Lower leg skin (tissue), 4 donors: ENCODE data around the gene MYH4. TPM values are rescaled to one million over a fixed set of nuclear protein-coding genes. Genes with fewer than 3 reads are reported as not detected.
A peak's percentile ranks its signal among the peaks of the same experiment; 100 is the strongest.

ENCODE experiments used
- DNase-seq, 2 donors: peaks; one replicate each; pipeline ENCODE4 v3.0.0-alpha.2; 2019; ENCODE audit warnings: low spot score in 2 of 2
- H3K4me3 ChIP-seq: fragments of 200-600 bp; sonication (generic); 2 replicates; pipeline ENCODE4 v1.5.1; 2017; ENCODE audit warnings: mild to moderate bottlenecking, low read depth; ENCODE audit not compliant: poor library complexity, severe bottlenecking
- POLR2A ChIP-seq, 2 donors: fragments of 450-650 bp; IDR thresholded peaks; one replicate each; pipeline ENCODE4 v1.6.1; 2016 to 2017; ENCODE audit warnings: antibody characterized with exemption in 2 of 2, mild to moderate bottlenecking in 1 of 2, moderate library complexity in 1 of 2
- whole genome bisulfite sequencing, 2 donors: methylation state at CpG; one replicate each; pipeline ENCODE4 v1.1.5; 2018; 5-methylcytosine and 5-hydroxymethylcytosine counted together
- intact Hi-C: fragments of 100-400 bp; cut with DNase I; formaldehyde crosslinking; loops from one replicate; pipeline ENCODE4 v1.15.0; 2023; ENCODE audit warnings: low total_unique reads
- total RNA-seq, 4 donors: library from RNA; depleted of rRNA; stranded (reverse); fragments of >200 nt; gene quantifications; one replicate each; pipeline ENCODE4 v1.1.0, GENCODE V29; 2016
- TF ChIP-seq, protein P1 (sequence below), 3 donors: fragments of 450-650 bp; IDR thresholded peaks; one replicate each; pipeline ENCODE4 v1.5.1; 2016; ENCODE audit warnings: antibody characterized with exemption in 3 of 3, mild to moderate bottlenecking in 3 of 3, moderate library complexity in 2 of 3

The MYH4 gene
- total RNA-seq, 4 donors from 2014 or later = not detected

DNA sequence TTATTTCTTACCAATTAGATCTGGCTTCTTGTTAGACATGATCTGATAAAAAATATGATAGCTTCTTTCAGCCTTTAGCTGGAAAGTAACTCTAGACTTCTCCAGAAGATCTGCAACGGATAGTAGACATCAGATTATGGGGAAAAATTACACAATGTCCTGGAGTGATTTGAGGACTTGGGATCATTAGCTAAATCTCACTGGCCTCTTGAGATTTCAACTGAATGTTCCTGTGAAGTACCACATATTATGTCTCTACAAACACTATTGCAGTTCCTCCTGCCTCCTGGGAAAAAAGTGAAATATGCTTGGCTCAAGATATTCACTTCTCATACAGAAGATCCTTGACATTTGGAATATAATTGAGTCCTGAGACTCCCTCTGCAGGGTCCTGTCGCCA, 43.5 kb upstream of the MYH4 start:
- TF ChIP-seq, protein P1, sequence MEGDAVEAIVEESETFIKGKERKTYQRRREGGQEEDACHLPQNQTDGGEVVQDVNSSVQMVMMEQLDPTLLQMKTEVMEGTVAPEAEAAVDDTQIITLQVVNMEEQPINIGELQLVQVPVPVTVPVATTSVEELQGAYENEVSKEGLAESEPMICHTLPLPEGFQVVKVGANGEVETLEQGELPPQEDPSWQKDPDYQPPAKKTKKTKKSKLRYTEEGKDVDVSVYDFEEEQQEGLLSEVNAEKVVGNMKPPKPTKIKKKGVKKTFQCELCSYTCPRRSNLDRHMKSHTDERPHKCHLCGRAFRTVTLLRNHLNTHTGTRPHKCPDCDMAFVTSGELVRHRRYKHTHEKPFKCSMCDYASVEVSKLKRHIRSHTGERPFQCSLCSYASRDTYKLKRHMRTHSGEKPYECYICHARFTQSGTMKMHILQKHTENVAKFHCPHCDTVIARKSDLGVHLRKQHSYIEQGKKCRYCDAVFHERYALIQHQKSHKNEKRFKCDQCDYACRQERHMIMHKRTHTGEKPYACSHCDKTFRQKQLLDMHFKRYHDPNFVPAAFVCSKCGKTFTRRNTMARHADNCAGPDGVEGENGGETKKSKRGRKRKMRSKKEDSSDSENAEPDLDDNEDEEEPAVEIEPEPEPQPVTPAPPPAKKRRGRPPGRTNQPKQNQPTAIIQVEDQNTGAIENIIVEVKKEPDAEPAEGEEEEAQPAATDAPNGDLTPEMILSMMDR (IDR thresholded peaks at IDR 0.05) = no peak
- no peak for TF ChIP-seq POLR2A (IDR thresholded peaks at IDR 0.05)
- H3K4me3 ChIP-seq = no peak overlapping the region
- DNase-seq = no peak
- 52 to 54% methylated on average over 2 of the region's 2 CpGs for WGBS, 2 donors
- intact Hi-C loops = no loop called here

DNA sequence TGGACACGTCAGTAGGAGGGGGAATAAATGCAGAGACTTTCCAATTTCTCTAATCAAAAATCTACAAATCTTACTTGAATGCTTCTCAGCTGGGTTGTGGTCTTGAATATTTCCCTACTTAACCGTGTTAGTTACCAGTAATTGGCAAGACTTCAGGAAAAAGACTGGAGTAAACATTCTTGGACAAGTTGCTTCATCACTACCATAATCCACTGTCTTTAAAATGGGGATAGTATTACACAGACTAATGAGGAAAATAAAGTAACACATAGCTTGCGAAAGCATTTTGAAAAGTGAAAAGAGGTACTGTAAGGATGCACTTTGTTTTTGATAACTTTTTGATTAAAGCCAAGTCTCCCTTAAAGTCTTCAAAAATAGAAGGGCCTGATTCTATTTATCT, 30.6 kb upstream of the MYH4 start:
- no peak for DNase-seq
- intact Hi-C loops = no loop called here
- 58 to 65% methylated on average over 3 of the region's 3 CpGs for WGBS, 2 donors
- no peak overlapping the region for H3K4me3 ChIP-seq
- TF ChIP-seq, protein P1 (IDR thresholded peaks at IDR 0.05) = no peak
- TF ChIP-seq POLR2A (IDR thresholded peaks at IDR 0.05) = no peak

GRCh38 chr17:10492004-10492403, 22.6 kb upstream of the MYH4 start:
- H3K4me3 ChIP-seq = no peak overlapping the region
- no peak for DNase-seq
- TF ChIP-seq, protein P1 (IDR thresholded peaks at IDR 0.05) = no peak
- TF ChIP-seq POLR2A (IDR thresholded peaks at IDR 0.05) = no peak
- intact Hi-C loops = no loop called here
- WGBS, 2 donors = 87 to 96% methylated on average over 2 of the region's 2 CpGs

DNA sequence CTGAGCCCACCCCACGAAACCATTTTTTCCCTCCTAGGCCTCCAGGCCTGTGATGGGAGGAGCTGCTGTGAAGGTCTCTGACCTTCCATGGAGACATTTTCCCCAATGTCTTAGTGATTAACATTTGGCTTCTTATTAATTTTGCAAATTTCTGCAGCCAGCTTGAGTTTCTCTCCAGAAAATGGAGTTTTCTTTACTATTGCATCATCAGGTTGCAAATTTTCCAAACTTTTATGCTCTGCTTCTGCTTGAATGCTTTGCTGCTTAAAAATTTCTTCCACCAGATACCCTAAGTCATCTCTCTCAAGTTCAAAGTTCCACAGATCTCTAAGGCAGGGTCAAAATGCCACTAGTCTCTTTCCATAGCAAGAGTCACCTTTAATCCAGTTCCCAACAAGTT, 12.9 kb upstream of the MYH4 start:
- intact Hi-C loops = no loop called here
- H3K4me3 ChIP-seq = peak overlapping the region; percentile 1
- WGBS, 2 donors = 67 to 83% methylated on average over 1 of the region's 1 CpG
- no peak for DNase-seq
- TF ChIP-seq, protein P1 (IDR thresholded peaks at IDR 0.05) = no peak
- TF ChIP-seq POLR2A (IDR thresholded peaks at IDR 0.05) = no peak

DNA sequence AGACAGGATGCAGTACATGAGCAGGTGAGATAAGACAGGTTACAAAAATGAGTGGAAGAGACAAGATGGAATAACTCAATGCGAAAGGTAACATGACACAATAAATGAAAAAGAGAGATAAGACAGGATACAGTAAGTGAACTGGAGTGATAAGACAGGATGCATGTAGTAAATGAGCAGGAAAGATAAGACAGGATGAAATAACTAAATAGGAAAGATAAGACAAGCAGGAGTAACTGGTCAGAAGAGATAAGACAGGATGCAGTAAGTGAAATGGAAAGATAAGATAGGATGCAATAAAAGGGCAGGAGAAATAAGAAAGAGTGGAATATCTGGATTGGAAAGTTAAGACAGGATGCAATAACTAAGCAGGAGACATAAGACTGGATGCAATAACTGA, 8.3 kb upstream of the MYH4 start:
- H3K4me3 ChIP-seq = no peak overlapping the region
- intact Hi-C loops = no loop called here
- 78 to 89% methylated on average over 1 of the region's 1 CpG for WGBS, 2 donors
- TF ChIP-seq, protein P1 (IDR thresholded peaks at IDR 0.05) = no peak
- DNase-seq = no peak

DNA sequence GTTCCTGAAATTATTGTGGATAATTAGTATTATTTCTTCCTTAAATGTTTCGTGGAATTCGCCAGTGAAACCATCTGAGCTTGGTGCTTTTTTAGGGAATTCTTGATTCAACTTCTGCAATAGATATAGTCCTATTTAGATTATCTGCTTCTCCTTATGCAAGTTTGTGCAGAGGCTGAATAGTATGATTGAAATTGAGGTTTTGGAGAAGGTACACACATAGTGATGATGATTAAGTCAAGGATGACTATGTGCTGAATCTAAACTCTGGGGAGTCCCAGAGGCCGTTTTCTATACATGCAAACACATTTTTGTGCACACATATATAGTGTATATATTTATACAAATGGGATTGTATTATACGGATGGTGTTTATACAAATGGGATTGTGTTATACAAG, 5.2 kb upstream of the MYH4 start:
- no peak overlapping the region for H3K4me3 ChIP-seq
- WGBS, 2 donors = 72 to 84% methylated on average over 4 of the region's 4 CpGs
- DNase-seq = no peak
- TF ChIP-seq POLR2A (IDR thresholded peaks at IDR 0.05) = no peak
- TF ChIP-seq, protein P1 (IDR thresholded peaks at IDR 0.05) = no peak
- intact Hi-C loops = no loop called here
